ENCODE measurements around the gene ARL4A. TPM values are rescaled to one million over a fixed set of nuclear protein-coding genes. Genes with fewer than 3 reads are reported as not detected.

Gene ARL4A
- total and polyA plus RNA-seq, 10 of the 15 experiments (the other 5 are each of a cell fraction or from before 2014, with no cell fraction given) = 0.35 to 4.6 (median 2.7) TPM

GRCh38 chr7:12674053-12674452, 13.4 kb upstream of the ARL4A start:
- Histone ChIP-seq H3K4me3 (no peak overlapping the region), H3K27ac (ENCODE audit: control insufficient read depth, insufficient read depth) (no peak overlapping the region), H3K79me2 (ENCODE audit: control insufficient read depth, insufficient read depth, low read length) (no peaks in the 10 kb centered on the region), H4K20me1 (ENCODE audit: control insufficient read depth, insufficient read depth) (no peaks in the 10 kb centered on the region), H3K9ac (ENCODE audit: control insufficient read depth, insufficient read depth, low read length) (no peak overlapping the region), H2AFZ (ENCODE audit: control insufficient read depth, low read depth, low read length) (no peak overlapping the region), H3K4me1 (ENCODE audit: control insufficient read depth, insufficient read depth, low read length) (no peaks in the 10 kb centered on the region), H3K9me3 (replicated peaks; ENCODE audit: control insufficient read depth, insufficient read depth, low read length) (no peaks in the 10 kb centered on the region), H3K36me3 (ENCODE audit: control insufficient read depth in 2 of 2, insufficient read depth in 2 of 2, low read length in 1 of 2) (no peaks in the 10 kb centered on the region), H3K4me2 (ENCODE audit: control insufficient read depth, insufficient read depth) (no peak overlapping the region), H3K27me3 (replicated peaks in 1 of 2; ENCODE audit: control insufficient read depth in 2 of 2, insufficient read depth in 2 of 2, low read length in 1 of 2) (no peaks in the 10 kb centered on the region)
- POLR2A ChIA-PET = no interaction called here
- WGBS (ENCODE audit: insufficient coverage, insufficient replicate concordance, low lambda C conversion rate, missing lambda C conversion rate) = 6% methylated on average over 2 of the region's 2 CpGs
- DNase-seq (ENCODE audit: low read depth, low spot score) (no peak), ATAC-seq (no peak), FAIRE-seq (no peak)
- no peak for TF ChIP-seq MTA3 (IDR thresholded peaks at IDR 0.05; ENCODE audit: borderline replicate concordance, low read length)
- TF ChIP-seq ATF7 (IDR thresholded peaks at IDR 0.05; ENCODE audit: low read depth) = no peak
- no peak for TF ChIP-seq SUZ12 (IDR thresholded peaks at IDR 0.05; ENCODE audit: unreplicated experiment)
- TF ChIP-seq HDAC6 (IDR thresholded peaks at IDR 0.05; ENCODE audit: unreplicated experiment) = no peak
- no peak for TF ChIP-seq TARDBP (IDR thresholded peaks at IDR 0.05; ENCODE audit: borderline replicate concordance)
- no peak for TF ChIP-seq IRF4 (IDR thresholded peaks at IDR 0.05; ENCODE audit: low read depth, low read length)
- RAD21 ChIA-PET (ENCODE audit: unreplicated experiment) = no interaction called here
- in situ Hi-C loops (cut with MboI) (no loop called here), intact Hi-C loops (cut with micrococcal nuclease; ENCODE audit: unreplicated experiment) (no loop called here)
- BruUV-seq (replicated peaks) = no TSS peak
- SMC1A ChIA-PET (ENCODE audit: uncharacterized antibody, unreplicated experiment) = interaction anchor here (0.8 to 1.0 kb wide), 2 partner anchors 10 to 588 kb away, joined by 3 to 4 read pairs; no protein-coding TSS in a partner anchor
- CTCF ChIA-PET = no interaction called here

- no peaks in the 10 kb centered on the region for H3K36me3 ChIP-seq (ENCODE audit: control insufficient read depth in 2 of 2, insufficient read depth in 2 of 2, low read length in 1 of 2)
- no peaks in the 10 kb centered on the region for H3K27me3 ChIP-seq (replicated peaks in 1 of 2; ENCODE audit: control insufficient read depth in 2 of 2, insufficient read depth in 2 of 2, low read length in 1 of 2)
- no peaks in the 10 kb centered on the region for H3K79me2 ChIP-seq (ENCODE audit: control insufficient read depth, insufficient read depth, low read length)
- FAIRE-seq = no peak
- DNase-seq (ENCODE audit: low read depth, low spot score) = no peak
- no peak overlapping the region for H3K27ac ChIP-seq (ENCODE audit: control insufficient read depth, insufficient read depth)
- RAD21 ChIA-PET (ENCODE audit: unreplicated experiment) = interaction anchor here (1.6 kb wide), 1 partner anchor 16 kb away, joined by 4 read pairs; no protein-coding TSS in a partner anchor
- H3K9ac ChIP-seq (ENCODE audit: control insufficient read depth, insufficient read depth, low read length) = no peak overlapping the region
- POLR2A ChIA-PET = no interaction called here
- no peak overlapping the region for H3K4me3 ChIP-seq
- BruUV-seq (replicated peaks) = no TSS peak
- TF ChIP-seq SPI1 (IDR thresholded peaks at IDR 0.05; ENCODE audit: borderline replicate concordance, insufficient read depth, low read depth, low read length) (no peak), NKRF (conservative IDR thresholded peaks at IDR 0.05) (no peak), CTCF (IDR thresholded peaks at IDR 0.05 in 2 of 3, conservative IDR thresholded peaks at IDR 0.05 in 1 of 3; ENCODE audit: control insufficient read depth in 2 of 3, extremely low read depth in 1 of 3, insufficient read depth in 1 of 3, low read depth in 3 of 3, low read length in 3 of 3) (peak; percentile 33 to 39 (median 34)), USF2 (IDR thresholded peaks at IDR 0.05; ENCODE audit: borderline replicate concordance, low read depth, low read length) (no peak), SMC3 (IDR thresholded peaks at IDR 0.05; ENCODE audit: borderline replicate concordance, low read length) (peak; percentile 22; the same call in 1 of the 2 replicates), SP1 (IDR thresholded peaks at IDR 0.05; ENCODE audit: low read depth, low read length) (no peak), RAD21 (IDR thresholded peaks at IDR 0.05; ENCODE audit: insufficient read depth, low read depth, low read length) (peak; percentile 38; the same call in 1 of the 2 replicates)
- H2AFZ ChIP-seq (ENCODE audit: control insufficient read depth, low read depth, low read length) = no peak overlapping the region
- H4K20me1 ChIP-seq (ENCODE audit: control insufficient read depth, insufficient read depth) = no peaks in the 10 kb centered on the region
- no peaks in the 10 kb centered on the region for H3K9me3 ChIP-seq (replicated peaks; ENCODE audit: control insufficient read depth, insufficient read depth, low read length)
- no peaks in the 10 kb centered on the region for H3K4me1 ChIP-seq (ENCODE audit: control insufficient read depth, insufficient read depth, low read length)
- CTCF ChIA-PET = interaction anchor here (1.1 to 1.3 kb wide), 2 partner anchors 12 to 588 kb away, joined by 4 to 5 read pairs; partner anchors contain the start of gene ARL4A
- in situ Hi-C loops (cut with MboI) (no loop called here), intact Hi-C loops (cut with micrococcal nuclease; ENCODE audit: unreplicated experiment) (no loop called here)
- H3K4me2 ChIP-seq (ENCODE audit: control insufficient read depth, insufficient read depth) = no peak overlapping the region
- 24% methylated on average over 4 of the region's 4 CpGs for WGBS (ENCODE audit: insufficient coverage, insufficient replicate concordance, low lambda C conversion rate, missing lambda C conversion rate)
- peak; percentile 67 for ATAC-seq
- SMC1A ChIA-PET (ENCODE audit: uncharacterized antibody, unreplicated experiment) = interaction anchor here (0.8 to 1.0 kb wide), 2 partner anchors 9 to 587 kb away, joined by 3 to 4 read pairs; no protein-coding TSS in a partner anchor
Measured at GRCh38 chr7:12674861-12675260, 12.6 kb upstream of the ARL4A start.
